Tibial nerve (tissue), 4 donors: ENCODE measurements around the gene SLC9A3. TPM values are rescaled to one million over a fixed set of nuclear protein-coding genes. Genes with fewer than 3 reads are reported as not detected.

Experiments used
- DNase-seq, 2 donors: peaks; one replicate each; pipeline ENCODE4 v3.0.0-alpha.2; 2019; ENCODE audit warnings: low spot score in 2 of 2
- H3K27ac ChIP-seq, 4 donors: fragments of 200-600 bp; sonication (generic) in 3 of 4; one replicate each; pipeline ENCODE4 v1.5.1; 2017 to 2019; ENCODE audit warnings: mild to moderate bottlenecking in 1 of 4
- H3K27me3 ChIP-seq, 2 donors: fragments of 200-600 bp; sonication (generic) in 1 of 2; one replicate each; pipeline versions ENCODE4 v1.5.1 to v1.6.0; 2017 to 2019
- H3K36me3 ChIP-seq, 3 donors: fragments of 200-600 bp; sonication (generic); one replicate each; pipeline ENCODE4 v1.5.1; 2018 to 2019
- H3K4me1 ChIP-seq, 4 donors: fragments of 200-600 bp; sonication (generic) in 3 of 4; one replicate each; pipeline ENCODE4 v1.5.1; 2017 to 2019
- H3K4me3 ChIP-seq, 4 donors: fragments of 200-600 bp; sonication (generic) in 3 of 4; one replicate each; pipeline ENCODE4 v1.5.1; 2017 to 2019; ENCODE audit warnings: mild to moderate bottlenecking in 1 of 4, moderate library complexity in 1 of 4
- H3K9me3 ChIP-seq, 4 donors: fragments of 200-600 bp; sonication (generic) in 3 of 4; one replicate each; pipeline ENCODE4 v1.5.1; 2017 to 2019
- EP300 ChIP-seq, 2 donors: sonication (generic); formaldehyde crosslinking; IDR thresholded peaks; one replicate each; pipeline ENCODE4 v1.6.1; 2017; ENCODE audit warnings: antibody characterized with exemption in 2 of 2, mild to moderate bottlenecking in 1 of 2
- POLR2A ChIP-seq, 2 donors: fragments of 450-650 bp; IDR thresholded peaks; one replicate each; pipeline ENCODE4 v1.6.1; 2017; ENCODE audit warnings: antibody characterized with exemption in 2 of 2, mild to moderate bottlenecking in 2 of 2, moderate library complexity in 2 of 2
- WGBS, 2 donors: methylation state at CpG; one replicate each; pipeline ENCODE4 v1.1.5; 2018; 5-methylcytosine and 5-hydroxymethylcytosine counted together
- total RNA-seq, 4 donors: library from RNA; depleted of rRNA; stranded (reverse); fragments of >200 nt; gene quantifications; one replicate each; pipeline ENCODE4 v1.1.0, GENCODE V29; 2016
- TF ChIP-seq, protein P1 (sequence below), 5 experiments: fragments of 200-600 bp in 3 of 5; fragments of 450-650 bp in 2 of 5; sonication (generic) in 3 of 5; IDR thresholded peaks; one replicate each; pipeline ENCODE4 v1.5.1; 2016 to 2019; ENCODE audit warnings: antibody characterized with exemption in 5 of 5, mild to moderate bottlenecking in 3 of 5, moderate library complexity in 2 of 5

Gene SLC9A3
- total RNA-seq, 4 donors from 2014 or later = 11.4 to 32.7 (median 17.9) TPM

GRCh38 chr5:524973-525761, 918 bp upstream of the SLC9A3 start:
- no peaks in the 10 kb centered on the region for H3K9me3 ChIP-seq
- peaks cover 0 to 52% (median 9%) of the 10 kb centered on the region in 4 donors for H3K4me1 ChIP-seq
- 32 to 39% methylated on average over 24 of the region's 24 CpGs for WGBS, 2 donors
- no peaks in the 10 kb centered on the region for H3K36me3 ChIP-seq
- no peak for DNase-seq
- H3K27ac ChIP-seq = peak overlapping the region; percentile 58 to 86 (median 68)
- peak overlapping the region; percentile 23 to 58 (median 34) for H3K4me3 ChIP-seq
- H3K27me3 ChIP-seq = peaks cover 0 to 79% of the 10 kb centered on the region in 2 donors
- TF ChIP-seq POLR2A (IDR thresholded peaks at IDR 0.05) (no peak), EP300 (IDR thresholded peaks at IDR 0.05) (no peak)
- TF ChIP-seq, protein P1, sequence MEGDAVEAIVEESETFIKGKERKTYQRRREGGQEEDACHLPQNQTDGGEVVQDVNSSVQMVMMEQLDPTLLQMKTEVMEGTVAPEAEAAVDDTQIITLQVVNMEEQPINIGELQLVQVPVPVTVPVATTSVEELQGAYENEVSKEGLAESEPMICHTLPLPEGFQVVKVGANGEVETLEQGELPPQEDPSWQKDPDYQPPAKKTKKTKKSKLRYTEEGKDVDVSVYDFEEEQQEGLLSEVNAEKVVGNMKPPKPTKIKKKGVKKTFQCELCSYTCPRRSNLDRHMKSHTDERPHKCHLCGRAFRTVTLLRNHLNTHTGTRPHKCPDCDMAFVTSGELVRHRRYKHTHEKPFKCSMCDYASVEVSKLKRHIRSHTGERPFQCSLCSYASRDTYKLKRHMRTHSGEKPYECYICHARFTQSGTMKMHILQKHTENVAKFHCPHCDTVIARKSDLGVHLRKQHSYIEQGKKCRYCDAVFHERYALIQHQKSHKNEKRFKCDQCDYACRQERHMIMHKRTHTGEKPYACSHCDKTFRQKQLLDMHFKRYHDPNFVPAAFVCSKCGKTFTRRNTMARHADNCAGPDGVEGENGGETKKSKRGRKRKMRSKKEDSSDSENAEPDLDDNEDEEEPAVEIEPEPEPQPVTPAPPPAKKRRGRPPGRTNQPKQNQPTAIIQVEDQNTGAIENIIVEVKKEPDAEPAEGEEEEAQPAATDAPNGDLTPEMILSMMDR (IDR thresholded peaks at IDR 0.05) = no peak

GRCh38 chr5:523441-524222, 617 bp downstream of the SLC9A3 start:
- Histone ChIP-seq H3K27ac (peak overlapping the region; percentile 54 to 86 (median 74)), H3K4me3 (peak overlapping the region; percentile 40 to 58 (median 46)), H3K27me3 (peaks cover 0 to 86% of the 10 kb centered on the region in 2 donors), H3K9me3 (no peaks in the 10 kb centered on the region), H3K4me1 (peaks cover 0 to 38% (median 5%) of the 10 kb centered on the region in 4 donors), H3K36me3 (no peaks in the 10 kb centered on the region)
- DNase-seq = no peak
- 1 to 2% methylated on average over 34 to 36 of the region's 69 CpGs for WGBS, 2 donors
- TF ChIP-seq EP300 (IDR thresholded peaks at IDR 0.05) (no peak), POLR2A (IDR thresholded peaks at IDR 0.05) (no peak)
- TF ChIP-seq, protein P1 (IDR thresholded peaks at IDR 0.05) = no peak

DNA sequence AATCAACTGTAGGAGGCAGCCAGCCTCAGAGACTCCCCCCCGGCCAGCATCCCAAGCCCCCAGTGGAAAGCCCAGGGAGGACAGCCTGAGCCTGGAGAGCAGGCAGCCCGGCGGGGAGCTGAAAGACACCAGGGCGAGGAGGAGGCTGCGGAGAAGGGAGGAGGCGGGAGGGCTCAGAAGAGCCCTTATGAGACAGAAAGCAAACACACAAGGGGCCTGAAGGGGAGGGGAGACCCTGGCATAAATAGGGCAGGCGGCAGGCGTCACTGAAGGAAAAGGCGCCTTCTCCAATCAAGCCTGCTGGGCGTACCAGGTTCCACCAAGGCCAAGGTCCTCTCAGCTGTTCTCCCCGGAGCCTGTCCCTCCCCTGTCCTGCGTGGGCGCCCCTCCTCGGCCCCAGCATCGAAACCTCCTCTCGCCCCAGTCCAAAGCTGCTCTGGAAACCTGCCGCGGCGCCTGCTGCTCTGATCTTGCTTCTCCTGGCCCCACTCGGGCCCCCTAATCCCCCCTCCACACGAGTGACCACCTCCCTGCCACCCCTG, 1.3 kb downstream of the SLC9A3 start:
- H3K9me3 ChIP-seq = no peaks in the 10 kb centered on the region
- H3K4me1 ChIP-seq = peaks cover 0 to 32% (median 5%) of the 10 kb centered on the region in 4 donors
- H3K27me3 ChIP-seq = peaks cover 0 to 90% of the 10 kb centered on the region in 2 donors
- 8 to 20% methylated on average over 21 of the region's 21 CpGs for WGBS, 2 donors
- no peaks in the 10 kb centered on the region for H3K36me3 ChIP-seq
- peak overlapping the region in 3 of 4 donors; percentile 72 to 86 (median 77) for H3K27ac ChIP-seq
- peak overlapping the region; percentile 40 to 58 (median 46) for H3K4me3 ChIP-seq
- no peak for DNase-seq
- TF ChIP-seq, protein P1 (IDR thresholded peaks at IDR 0.05) = no peak
- no peak for TF ChIP-seq EP300 (IDR thresholded peaks at IDR 0.05)

GRCh38 chr5:522116-522515, 2.1 kb downstream of the SLC9A3 start:
- no peaks in the 10 kb centered on the region for H3K36me3 ChIP-seq
- WGBS, 2 donors = 44 to 58% methylated on average over 15 to 16 of the region's 16 CpGs
- H3K9me3 ChIP-seq = no peaks in the 10 kb centered on the region
- H3K27me3 ChIP-seq = peaks cover 0 to 82% of the 10 kb centered on the region in 2 donors
- no peak for TF ChIP-seq EP300 (IDR thresholded peaks at IDR 0.05)
- TF ChIP-seq, protein P1 (IDR thresholded peaks at IDR 0.05) = no peak
- TF ChIP-seq POLR2A (IDR thresholded peaks at IDR 0.05) = no peak
- DNase-seq = no peak
- H3K27ac ChIP-seq = peak overlapping the region in 2 of 4 donors; percentile 72 to 86
- peaks cover 0 to 29% (median 5%) of the 10 kb centered on the region in 4 donors for H3K4me1 ChIP-seq
- peak overlapping the region in 1 of 4 donors; percentile 58 for H3K4me3 ChIP-seq
